ENCODE data around the gene PRKCZ. TPM values are rescaled to one million over a fixed set of nuclear protein-coding genes. Genes with fewer than 3 reads are reported as not detected.

The PRKCZ gene
- total RNA-seq, 6 experiments from 2014 or later: 0.55 to 1.4 (median 0.95) TPM

DNA sequence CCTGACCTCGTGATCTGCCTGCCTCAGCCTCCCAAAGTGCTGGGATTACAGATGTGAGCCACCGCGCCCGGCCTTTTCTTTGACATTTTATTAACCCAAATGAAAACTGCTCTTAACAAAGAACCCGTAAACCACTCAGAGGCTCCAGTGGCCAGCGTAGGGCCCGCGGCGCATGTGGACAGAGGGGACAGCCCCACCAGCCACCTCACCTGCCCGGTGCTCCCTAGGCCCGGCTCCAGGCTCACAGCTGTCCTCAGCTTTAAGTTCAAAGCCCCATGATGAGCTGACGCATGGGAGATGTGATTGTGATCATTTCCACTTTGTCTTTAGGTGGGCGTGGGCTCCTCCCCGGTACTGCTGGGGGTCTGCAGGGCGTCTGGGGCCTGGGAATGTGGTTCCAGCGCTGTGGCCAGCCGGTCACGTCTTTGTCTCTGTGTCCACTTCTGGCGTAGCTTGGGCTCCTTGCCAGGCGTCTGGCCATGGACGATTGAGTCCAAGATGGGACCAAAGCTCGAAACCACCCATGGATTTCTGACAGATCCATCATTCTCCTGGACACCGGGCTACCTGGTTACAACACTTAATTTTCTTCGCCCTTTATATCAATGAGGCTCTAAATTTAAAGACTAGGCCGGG, 6.9 kb downstream of the PRKCZ start:
- Mint-ChIP-seq H3K4me3 (no peak overlapping the region), H3K4me1 (ENCODE audit: low read depth) (no peaks in the 10 kb centered on the region), H3K27ac (no peak overlapping the region), H3K36me3 (ENCODE audit: low read depth) (no peaks in the 10 kb centered on the region), H3K27me3 (ENCODE audit: insufficient read depth) (peaks cover 8% of the 10 kb centered on the region), H3K9me3 (no peaks in the 10 kb centered on the region)
- TF ChIP-seq, protein P1, sequence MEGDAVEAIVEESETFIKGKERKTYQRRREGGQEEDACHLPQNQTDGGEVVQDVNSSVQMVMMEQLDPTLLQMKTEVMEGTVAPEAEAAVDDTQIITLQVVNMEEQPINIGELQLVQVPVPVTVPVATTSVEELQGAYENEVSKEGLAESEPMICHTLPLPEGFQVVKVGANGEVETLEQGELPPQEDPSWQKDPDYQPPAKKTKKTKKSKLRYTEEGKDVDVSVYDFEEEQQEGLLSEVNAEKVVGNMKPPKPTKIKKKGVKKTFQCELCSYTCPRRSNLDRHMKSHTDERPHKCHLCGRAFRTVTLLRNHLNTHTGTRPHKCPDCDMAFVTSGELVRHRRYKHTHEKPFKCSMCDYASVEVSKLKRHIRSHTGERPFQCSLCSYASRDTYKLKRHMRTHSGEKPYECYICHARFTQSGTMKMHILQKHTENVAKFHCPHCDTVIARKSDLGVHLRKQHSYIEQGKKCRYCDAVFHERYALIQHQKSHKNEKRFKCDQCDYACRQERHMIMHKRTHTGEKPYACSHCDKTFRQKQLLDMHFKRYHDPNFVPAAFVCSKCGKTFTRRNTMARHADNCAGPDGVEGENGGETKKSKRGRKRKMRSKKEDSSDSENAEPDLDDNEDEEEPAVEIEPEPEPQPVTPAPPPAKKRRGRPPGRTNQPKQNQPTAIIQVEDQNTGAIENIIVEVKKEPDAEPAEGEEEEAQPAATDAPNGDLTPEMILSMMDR (IDR thresholded peaks at IDR 0.05): no peak
- DNase-seq: no peak

DNA sequence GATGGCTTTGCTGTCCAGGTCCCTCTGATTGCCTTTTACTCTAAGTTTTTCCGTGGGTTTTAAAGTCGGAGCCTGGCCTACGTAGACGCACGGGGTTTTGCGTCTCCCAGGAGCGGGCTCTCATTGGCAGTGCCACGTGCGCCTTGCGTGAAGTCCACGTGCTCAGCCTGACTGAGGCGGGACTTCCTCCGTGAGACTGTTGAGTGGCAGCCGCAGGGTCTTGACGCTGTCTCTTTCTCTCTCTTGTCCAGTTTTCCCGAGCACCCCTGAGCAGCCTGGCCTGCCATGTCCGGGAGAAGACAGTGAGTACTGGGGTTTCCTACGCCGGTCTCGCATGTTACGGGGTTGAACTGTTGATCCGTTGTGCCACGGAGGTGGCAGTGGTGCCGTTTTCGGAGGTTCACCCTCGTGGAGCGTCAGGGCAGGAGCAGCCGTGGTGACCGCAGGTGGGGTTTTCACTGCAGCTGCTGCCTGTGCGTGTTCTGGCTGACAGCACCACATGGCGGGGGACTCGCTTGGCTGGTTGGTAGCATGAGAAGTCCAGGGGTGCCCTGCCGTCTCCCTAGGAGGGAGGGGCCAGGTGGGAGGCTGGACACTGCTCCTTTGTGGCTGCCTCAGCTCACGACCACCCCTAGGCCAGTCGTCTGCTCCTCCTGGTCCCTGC, 9.2 kb downstream of the PRKCZ start:
- no peak for DNase-seq
- no peak overlapping the region for H3K4me3 Mint-ChIP-seq
- H3K4me1 Mint-ChIP-seq (ENCODE audit: low read depth): no peaks in the 10 kb centered on the region
- H3K27me3 Mint-ChIP-seq (ENCODE audit: insufficient read depth): peaks cover 10% of the 10 kb centered on the region
- H3K27ac Mint-ChIP-seq: no peak overlapping the region
- no peaks in the 10 kb centered on the region for H3K36me3 Mint-ChIP-seq (ENCODE audit: low read depth)
- H3K9me3 Mint-ChIP-seq: peaks cover 11% of the 10 kb centered on the region; the same call in 1 of the 2 replicates
- TF ChIP-seq, protein P1 (IDR thresholded peaks at IDR 0.05): no peak

DNA sequence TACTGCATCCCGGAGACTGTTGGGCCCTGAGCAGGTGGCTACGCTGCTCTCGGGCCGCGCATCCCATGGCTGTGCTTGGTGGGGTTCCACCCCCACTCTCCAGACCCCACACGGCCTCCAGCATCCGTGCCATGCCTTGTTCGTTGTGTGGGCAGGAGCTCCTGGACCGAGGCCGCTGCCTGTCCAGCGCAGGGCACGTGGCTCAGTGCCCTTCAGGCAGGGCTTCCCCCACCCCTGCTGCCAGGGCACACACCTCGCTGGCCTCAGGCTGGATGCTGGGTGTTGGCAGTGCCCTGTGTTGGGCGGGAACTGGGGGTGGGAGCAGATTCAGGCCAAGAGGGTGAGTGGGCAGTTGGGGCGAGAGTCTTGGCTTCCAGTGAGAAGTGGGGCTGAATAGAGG, 9.9 kb downstream of the PRKCZ start:
- H3K9me3 Mint-ChIP-seq: peaks cover 16% of the 10 kb centered on the region
- H3K27ac Mint-ChIP-seq: no peak overlapping the region
- DNase-seq: no peak
- no peak overlapping the region for H3K4me3 Mint-ChIP-seq
- no peaks in the 10 kb centered on the region for H3K36me3 Mint-ChIP-seq (ENCODE audit: low read depth)
- TF ChIP-seq, protein P1 (IDR thresholded peaks at IDR 0.05): no peak
- H3K4me1 Mint-ChIP-seq (ENCODE audit: low read depth): no peaks in the 10 kb centered on the region
- peaks cover 13% of the 10 kb centered on the region for H3K27me3 Mint-ChIP-seq (ENCODE audit: insufficient read depth)

DNA sequence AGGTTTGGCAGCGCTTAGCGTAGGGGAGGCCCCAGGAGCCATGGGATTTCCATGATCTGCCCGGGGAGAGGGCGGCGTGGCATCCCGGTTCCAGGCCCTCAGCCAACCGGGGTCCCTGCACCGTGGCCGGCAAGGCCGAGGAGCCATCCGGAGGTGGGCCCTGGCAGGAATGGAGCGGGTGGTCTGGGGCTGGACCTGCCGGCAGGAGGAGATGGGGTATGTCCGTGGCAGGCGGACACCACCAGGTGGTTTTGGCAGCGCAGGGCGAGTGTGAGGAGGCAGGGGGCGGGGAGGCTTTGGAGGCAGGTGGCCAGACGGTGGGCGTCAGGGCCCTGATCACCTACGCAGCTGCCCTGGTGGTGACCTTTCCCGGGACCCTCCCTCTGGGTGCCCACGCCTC, 10.3 kb downstream of the PRKCZ start:
- Mint-ChIP-seq H3K27me3 (ENCODE audit: insufficient read depth) (peaks cover 17% of the 10 kb centered on the region), H3K36me3 (ENCODE audit: low read depth) (peaks cover under 1% of the 10 kb centered on the region), H3K4me3 (no peak overlapping the region), H3K27ac (no peak overlapping the region), H3K9me3 (peaks cover 20% of the 10 kb centered on the region), H3K4me1 (ENCODE audit: low read depth) (no peaks in the 10 kb centered on the region)
- TF ChIP-seq, protein P1 (IDR thresholded peaks at IDR 0.05): no peak
- no peak for DNase-seq

DNA sequence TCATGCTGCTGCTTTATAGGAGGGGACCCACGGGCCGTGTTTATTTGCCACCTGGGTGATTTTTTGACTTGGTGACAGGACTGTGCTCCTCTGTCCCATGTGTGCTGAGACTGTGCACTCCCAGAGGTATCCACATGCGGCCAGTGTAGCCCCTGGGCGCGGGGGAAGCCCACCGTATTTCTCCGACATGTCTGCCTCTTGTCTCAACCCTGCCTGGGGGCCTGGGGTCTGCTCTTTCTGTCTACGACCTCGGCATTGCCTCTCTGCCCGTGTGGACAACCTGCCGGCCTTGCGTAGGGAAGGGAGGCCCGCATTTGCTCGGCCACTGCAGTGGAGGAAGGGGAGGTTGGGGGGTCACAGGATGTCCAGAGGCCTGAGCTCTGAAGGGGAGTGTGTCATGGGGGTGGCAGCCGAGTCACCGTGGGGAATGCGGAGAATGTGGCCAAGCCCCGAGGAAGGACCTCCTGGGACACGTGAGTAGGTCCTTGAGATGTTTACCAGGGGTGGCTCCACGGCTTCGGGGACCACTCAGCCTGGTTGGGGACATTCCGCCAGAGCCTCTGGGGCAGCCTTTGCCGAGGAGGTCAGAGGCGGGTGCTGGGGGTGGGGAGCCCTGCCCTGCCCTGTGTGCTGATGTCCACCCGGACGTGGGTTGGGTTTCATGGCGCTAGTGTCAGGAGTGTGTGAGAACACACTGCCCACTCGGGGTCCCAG, 11.0 kb downstream of the PRKCZ start:
- Mint-ChIP-seq H3K9me3 (peaks cover 27% of the 10 kb centered on the region), H3K4me3 (no peak overlapping the region), H3K36me3 (ENCODE audit: low read depth) (peaks cover 6% of the 10 kb centered on the region), H3K27me3 (ENCODE audit: insufficient read depth) (peaks cover 20% of the 10 kb centered on the region), H3K27ac (no peak overlapping the region), H3K4me1 (ENCODE audit: low read depth) (no peaks in the 10 kb centered on the region)
- DNase-seq: no peak
- TF ChIP-seq, protein P1 (IDR thresholded peaks at IDR 0.05): no peak

Data from HFFc6 (cell line).